ENCODE measurements around the gene PCDHGA5. TPM values are rescaled to one million over a fixed set of nuclear protein-coding genes. Genes with fewer than 3 reads are reported as not detected.

The PCDHGA5 gene
- total RNA-seq, 1 donor from 2014 or later: 2.8 TPM

DNA sequence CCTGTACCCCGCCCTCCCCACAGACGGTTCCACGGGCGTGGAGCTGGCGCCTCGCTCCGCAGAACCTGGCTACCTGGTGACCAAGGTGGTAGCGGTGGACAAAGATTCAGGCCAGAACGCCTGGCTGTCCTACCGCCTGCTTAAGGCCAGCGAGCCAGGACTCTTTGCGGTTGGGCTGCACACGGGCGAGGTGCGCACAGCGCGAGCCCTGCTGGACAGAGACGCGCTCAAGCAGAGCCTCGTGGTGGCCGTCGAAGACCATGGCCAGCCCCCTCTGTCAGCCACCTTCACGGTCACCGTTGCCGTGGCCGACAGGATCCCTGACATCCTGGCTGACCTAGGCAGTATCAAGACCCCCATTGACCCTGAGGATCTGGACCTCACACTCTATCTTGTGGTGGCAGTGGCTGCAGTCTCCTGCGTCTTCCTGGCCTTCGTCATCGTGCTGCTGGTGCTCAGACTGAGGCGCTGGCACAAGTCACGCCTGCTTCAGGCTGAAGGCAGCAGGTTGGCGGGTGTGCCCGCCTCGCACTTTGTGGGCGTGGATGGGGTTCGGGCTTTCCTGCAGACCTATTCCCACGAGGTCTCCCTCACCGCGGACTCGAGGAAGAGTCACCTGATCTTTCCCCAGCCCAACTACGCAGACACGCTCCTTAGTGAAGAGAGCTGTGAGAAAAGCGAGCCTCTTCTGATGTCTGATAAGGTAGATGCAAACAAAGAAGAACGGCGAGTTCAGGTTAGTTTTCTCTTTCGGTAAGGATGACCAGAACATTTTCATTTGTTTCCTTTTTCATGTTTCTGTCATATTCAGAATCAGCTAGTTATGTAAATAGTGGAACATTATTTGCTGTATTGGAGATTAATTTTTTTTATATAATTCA, 2.3 kb downstream of the PCDHGA5 start:
- H3K27ac ChIP-seq: no peak overlapping the region
- ATAC-seq: no peak
- DNase-seq: no peak
- H3K36me3 ChIP-seq: no peaks in the 10 kb centered on the region
- intact Hi-C loops (cut with DNase I): no loop called here
- no peak overlapping the region for H3K4me3 ChIP-seq
- no peaks in the 10 kb centered on the region for H3K4me1 ChIP-seq
- peaks cover 80% of the 10 kb centered on the region for H3K9me3 ChIP-seq
- H3K27me3 ChIP-seq (ENCODE audit: low read depth): peaks cover 47% of the 10 kb centered on the region
- TF ChIP-seq, protein P1, sequence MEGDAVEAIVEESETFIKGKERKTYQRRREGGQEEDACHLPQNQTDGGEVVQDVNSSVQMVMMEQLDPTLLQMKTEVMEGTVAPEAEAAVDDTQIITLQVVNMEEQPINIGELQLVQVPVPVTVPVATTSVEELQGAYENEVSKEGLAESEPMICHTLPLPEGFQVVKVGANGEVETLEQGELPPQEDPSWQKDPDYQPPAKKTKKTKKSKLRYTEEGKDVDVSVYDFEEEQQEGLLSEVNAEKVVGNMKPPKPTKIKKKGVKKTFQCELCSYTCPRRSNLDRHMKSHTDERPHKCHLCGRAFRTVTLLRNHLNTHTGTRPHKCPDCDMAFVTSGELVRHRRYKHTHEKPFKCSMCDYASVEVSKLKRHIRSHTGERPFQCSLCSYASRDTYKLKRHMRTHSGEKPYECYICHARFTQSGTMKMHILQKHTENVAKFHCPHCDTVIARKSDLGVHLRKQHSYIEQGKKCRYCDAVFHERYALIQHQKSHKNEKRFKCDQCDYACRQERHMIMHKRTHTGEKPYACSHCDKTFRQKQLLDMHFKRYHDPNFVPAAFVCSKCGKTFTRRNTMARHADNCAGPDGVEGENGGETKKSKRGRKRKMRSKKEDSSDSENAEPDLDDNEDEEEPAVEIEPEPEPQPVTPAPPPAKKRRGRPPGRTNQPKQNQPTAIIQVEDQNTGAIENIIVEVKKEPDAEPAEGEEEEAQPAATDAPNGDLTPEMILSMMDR (IDR thresholded peaks at IDR 0.05): no peak

DNA sequence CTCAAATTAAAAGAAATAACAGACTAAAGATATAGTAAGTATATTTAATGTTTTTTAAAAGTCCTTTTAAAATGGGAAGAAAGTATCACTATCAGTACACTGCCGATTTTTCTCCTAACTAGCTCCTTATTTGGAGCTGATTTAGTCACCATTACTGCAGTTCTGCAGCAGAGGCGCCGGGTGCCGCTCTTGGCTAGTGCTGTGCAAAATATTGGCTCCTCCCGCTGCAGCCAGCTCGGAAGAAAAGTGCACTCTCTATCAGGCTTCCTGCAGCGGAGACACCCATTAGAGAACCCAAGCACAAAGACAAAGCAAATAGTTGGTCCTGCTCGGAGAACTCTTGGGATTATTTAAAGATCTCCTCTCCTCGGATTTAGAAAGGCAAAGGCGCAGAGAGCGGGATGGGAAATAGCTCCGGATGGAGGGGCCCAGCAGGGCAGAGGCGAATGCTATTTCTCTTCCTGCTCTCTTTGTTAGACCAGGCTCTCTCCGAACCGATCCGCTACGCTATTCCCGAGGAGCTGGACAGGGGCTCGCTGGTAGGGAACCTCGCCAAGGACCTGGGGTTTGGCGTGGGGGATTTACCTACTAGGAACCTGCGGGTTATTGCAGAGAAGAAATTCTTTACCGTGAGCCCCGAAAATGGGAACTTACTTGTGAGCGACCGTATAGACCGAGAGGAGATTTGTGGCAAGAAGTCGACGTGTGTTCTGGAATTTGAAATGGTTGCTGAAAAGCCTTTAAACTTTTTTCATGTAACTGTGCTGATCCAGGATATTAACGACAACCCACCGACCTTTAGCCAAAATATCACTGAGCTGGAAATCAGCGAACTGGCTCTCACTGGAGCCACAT, 6.3 kb downstream of the PCDHGA5 start, which contains the start of gene PCDHGB3:
Gene PCDHGB3, plus strand, starts transcription at position 249 of the 855 bp plus-strand sequence. Its CDS starts 153 bp downstream, at position 402.
- Histone ChIP-seq H3K9me3 (peaks cover 84% of the 10 kb centered on the region), H3K27ac (no peak within 1 kb of the TSS), H3K36me3 (no peaks in the 10 kb centered on the region), H3K27me3 (ENCODE audit: low read depth) (peaks cover 40% of the 10 kb centered on the region), H3K4me1 (no peaks in the 10 kb centered on the region), H3K4me3 (peak within 1 kb of the TSS; percentile 34)
- DNase-seq: no peak
- intact Hi-C loops (cut with DNase I): no loop called here
- TF ChIP-seq, protein P1 (IDR thresholded peaks at IDR 0.05): no peak
- peak; percentile 59 to 68 for ATAC-seq

DNA sequence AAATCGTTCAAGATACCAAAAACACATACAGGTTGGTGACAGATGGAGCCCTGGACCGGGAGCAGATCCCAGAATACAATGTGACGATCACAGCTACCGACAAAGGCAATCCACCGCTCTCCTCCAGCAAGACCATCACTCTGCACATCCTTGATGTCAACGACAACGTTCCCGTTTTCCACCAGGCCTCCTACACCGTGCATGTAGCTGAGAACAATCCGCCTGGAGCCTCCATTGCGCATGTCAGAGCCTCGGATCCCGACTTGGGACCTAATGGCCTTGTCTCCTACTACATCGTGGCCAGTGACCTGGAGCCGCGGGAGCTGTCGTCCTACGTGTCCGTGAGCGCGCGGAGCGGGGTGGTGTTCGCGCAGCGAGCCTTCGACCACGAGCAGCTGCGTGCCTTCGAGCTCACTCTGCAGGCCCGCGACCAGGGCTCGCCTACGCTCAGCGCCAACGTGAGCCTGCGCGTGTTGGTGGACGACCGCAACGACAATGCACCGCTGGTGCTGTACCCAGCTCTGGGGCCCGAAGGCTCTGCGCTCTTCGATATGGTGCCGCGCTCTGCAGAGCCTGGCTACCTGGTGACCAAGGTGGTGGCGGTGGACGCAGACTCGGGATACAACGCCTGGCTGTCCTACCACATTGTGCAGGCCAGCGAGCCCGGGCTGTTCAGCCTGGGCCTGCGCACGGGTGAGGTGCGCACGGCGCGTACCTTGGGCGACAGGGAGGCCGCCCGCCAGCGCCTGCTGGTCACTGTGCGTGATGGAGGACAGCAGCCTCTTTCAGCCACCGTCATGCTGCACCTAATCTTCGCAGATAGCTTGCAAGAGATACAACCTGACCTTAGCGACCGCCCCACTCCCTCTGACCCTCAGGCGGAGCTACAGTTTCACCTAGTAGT, 7.9 kb downstream of the PCDHGA5 start:
- Histone ChIP-seq H3K9me3 (peaks cover 70% of the 10 kb centered on the region), H3K36me3 (no peaks in the 10 kb centered on the region), H3K27ac (no peak overlapping the region), H3K4me3 (no peak overlapping the region), H3K27me3 (ENCODE audit: low read depth) (peaks cover 27% of the 10 kb centered on the region), H3K4me1 (no peaks in the 10 kb centered on the region)
- intact Hi-C loops (cut with DNase I): no loop called here
- DNase-seq (no peak), ATAC-seq (no peak)
- TF ChIP-seq, protein P1 (IDR thresholded peaks at IDR 0.05): no peak

DNA sequence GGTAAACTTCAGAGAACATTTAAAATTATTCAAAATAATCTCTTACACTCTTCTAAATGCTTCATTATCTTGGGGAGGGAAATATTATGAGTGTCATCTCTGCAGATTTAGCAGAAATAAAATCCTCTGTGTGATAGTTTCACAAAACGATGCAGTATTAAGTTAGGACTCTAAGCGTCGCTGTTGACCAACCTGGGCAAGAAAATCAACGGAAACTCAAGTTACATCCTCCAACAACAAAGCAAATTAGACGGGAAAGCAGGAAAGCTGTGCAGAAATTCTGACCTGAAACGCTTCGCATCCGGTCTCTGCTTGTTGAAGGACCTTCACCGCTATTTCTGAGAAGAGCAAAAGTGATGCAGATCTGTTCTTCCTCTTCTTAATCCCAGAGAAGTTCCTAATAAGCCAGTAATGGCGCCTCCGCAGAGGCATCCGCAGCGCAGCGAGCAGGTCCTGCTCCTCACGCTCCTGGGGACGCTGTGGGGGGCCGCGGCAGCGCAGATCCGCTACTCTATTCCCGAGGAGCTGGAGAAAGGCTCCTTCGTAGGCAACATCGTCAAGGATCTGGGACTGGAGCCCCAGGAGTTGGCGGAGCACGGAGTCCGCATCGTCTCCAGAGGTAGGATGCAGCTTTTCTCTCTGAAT, 9.8 kb downstream of the PCDHGA5 start, which contains the start of gene PCDHGA6:
Gene PCDHGA6, plus strand, starts transcription at position 219 of the 645 bp plus-strand sequence. Its CDS starts 193 bp downstream, at position 412.
- intact Hi-C loops (cut with DNase I): no loop called here
- H3K9me3 ChIP-seq: peaks cover 80% of the 10 kb centered on the region

More for the DNA sequence above, 9.8 kb downstream of the PCDHGA5 start, which contains the start of gene PCDHGA6:
- H3K4me1 ChIP-seq: no peaks in the 10 kb centered on the region
- TF ChIP-seq, protein P1 (IDR thresholded peaks at IDR 0.05): peak; percentile 35
- no peak within 1 kb of the TSS for H3K27ac ChIP-seq
- no peaks in the 10 kb centered on the region for H3K36me3 ChIP-seq
- DNase-seq (no peak), ATAC-seq (no peak)
- H3K4me3 ChIP-seq: peak within 1 kb of the TSS; percentile 23
- H3K27me3 ChIP-seq (ENCODE audit: low read depth): peaks cover 22% of the 10 kb centered on the region
